ENCODE data around the gene KAT8. TPM values are rescaled to one million over a fixed set of nuclear protein-coding genes. Genes with fewer than 3 reads are reported as not detected.

KAT8 gene
- polyA plus RNA-seq, 3 donors = 34.5 to 136 (median 42.0) TPM

- Histone ChIP-seq H3K79me2 (ENCODE audit: insufficient read depth, low read length) (no peaks in the 10 kb centered on the region), H3K9ac (ENCODE audit: insufficient read depth, low read length, poor library complexity, severe bottlenecking) (no peak overlapping the region), H4K20me1 (ENCODE audit: insufficient read depth, low read length) (no peaks in the 10 kb centered on the region), H3K4me2 (replicated peaks; ENCODE audit: extremely low read depth, low read length, poor library complexity, severe bottlenecking) (no peak overlapping the region), H2AFZ (ENCODE audit: insufficient read depth, low read depth, low read length, poor library complexity, severe bottlenecking) (no peak overlapping the region), H3K27me3 (ENCODE audit: control insufficient read depth in 2 of 2, insufficient read depth in 2 of 2, low read length in 2 of 2) (no peaks in the 10 kb centered on the region), H3K36me3 (replicated peaks in 1 of 2; ENCODE audit: control insufficient read depth in 1 of 2, insufficient read depth in 2 of 2, low read length in 2 of 2) (no peaks in the 10 kb centered on the region), H3K9me3 (replicated peaks in 1 of 2; ENCODE audit: control insufficient read depth in 1 of 2, insufficient read depth in 1 of 2, low read length in 2 of 2) (no peaks in the 10 kb centered on the region), H3K4me1 (ENCODE audit: control insufficient read depth in 1 of 2, insufficient read depth in 2 of 2, low read length in 2 of 2) (peaks cover 52 to 65% of the 10 kb centered on the region in 2 donors), H3K4me3 (replicated peaks in 1 of 3; ENCODE audit: low read depth in 2 of 3, low read length in 3 of 3) (no peak overlapping the region), H3K27ac (ENCODE audit: low read depth in 1 of 2, low read length in 2 of 2) (no peak overlapping the region)
- Mint-ChIP-seq H3K27ac (peak overlapping the region in 1 of 7 donors; percentile 43), H3K4me3 (no peak overlapping the region), H3K27me3 (ENCODE audit: low read depth in 3 of 3) (peaks cover 2 to 3% (median 2%) of the 10 kb centered on the region in 3 donors), H3K36me3 (no peaks in the 10 kb centered on the region), H3K9me3 (peaks cover 0 to 5% (median 0%) of the 10 kb centered on the region in 7 donors), H3K4me1 (peaks cover 54% of the 10 kb centered on the region)
- TF ChIP-seq CTCF (IDR thresholded peaks at IDR 0.05) = no peak
- intact Hi-C loops (cut with micrococcal nuclease) = loop anchor here (10.0 kb wide), 2 partner anchors 51 to 151 kb away; partner anchors contain the start of gene VKORC1 (in 1 of the 2)
- no peak for DNase-seq
- 96% methylated on average over 4 of the region's 12 CpGs for WGBS (ENCODE audit: insufficient coverage)
Measured at GRCh38 chr16:31145398-31145990, 28.0 kb downstream of the KAT8 start.

DNA sequence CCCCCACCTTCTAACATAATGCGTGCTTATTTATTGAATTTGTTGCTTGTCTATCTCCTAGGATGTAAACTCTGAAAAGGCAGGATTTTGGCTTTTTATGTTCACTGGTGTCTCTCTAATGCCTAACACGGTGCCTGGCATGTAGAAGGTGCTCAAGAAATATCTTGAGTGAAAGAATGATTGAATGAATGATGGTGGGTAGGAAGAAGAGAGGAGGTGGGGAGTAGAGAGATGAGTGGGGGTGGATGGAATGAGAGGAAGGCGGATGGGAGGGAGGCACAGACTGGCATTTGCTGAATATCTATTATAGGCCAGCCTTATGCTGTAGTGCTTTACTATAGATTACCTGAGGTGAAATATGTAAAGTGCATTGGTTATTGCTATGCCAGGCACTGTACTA is 30.1 kb downstream of the KAT8 start:
- WGBS (ENCODE audit: insufficient coverage) = 96% methylated on average over 2 of the region's 3 CpGs
- peaks cover 2 to 5% (median 2%) of the 10 kb centered on the region in 3 donors for H3K27me3 Mint-ChIP-seq (ENCODE audit: low read depth in 3 of 3)
- no peaks in the 10 kb centered on the region for H3K79me2 ChIP-seq (ENCODE audit: insufficient read depth, low read length)
- no peaks in the 10 kb centered on the region for H3K27me3 ChIP-seq (ENCODE audit: control insufficient read depth in 2 of 2, insufficient read depth in 2 of 2, low read length in 2 of 2)
- no peak overlapping the region for H3K9ac ChIP-seq (ENCODE audit: insufficient read depth, low read length, poor library complexity, severe bottlenecking)
- peaks cover 53% of the 10 kb centered on the region for H3K4me1 Mint-ChIP-seq
- H3K4me1 ChIP-seq (ENCODE audit: control insufficient read depth in 1 of 2, insufficient read depth in 2 of 2, low read length in 2 of 2) = peaks cover 54 to 62% of the 10 kb centered on the region in 2 donors
- no peaks in the 10 kb centered on the region for H3K9me3 ChIP-seq (replicated peaks in 1 of 2; ENCODE audit: control insufficient read depth in 1 of 2, insufficient read depth in 1 of 2, low read length in 2 of 2)
- H2AFZ ChIP-seq (ENCODE audit: insufficient read depth, low read depth, low read length, poor library complexity, severe bottlenecking) = no peak overlapping the region
- H3K27ac Mint-ChIP-seq = no peak overlapping the region
- H4K20me1 ChIP-seq (ENCODE audit: insufficient read depth, low read length) = no peaks in the 10 kb centered on the region
- TF ChIP-seq CTCF (IDR thresholded peaks at IDR 0.05) = no peak
- H3K9me3 Mint-ChIP-seq = peaks cover 0 to 8% (median 0%) of the 10 kb centered on the region in 7 donors
- no peak overlapping the region for H3K27ac ChIP-seq (ENCODE audit: low read depth in 1 of 2, low read length in 2 of 2)
- no peaks in the 10 kb centered on the region for H3K36me3 ChIP-seq (replicated peaks in 1 of 2; ENCODE audit: control insufficient read depth in 1 of 2, insufficient read depth in 2 of 2, low read length in 2 of 2)
- H3K4me3 ChIP-seq (replicated peaks in 1 of 3; ENCODE audit: low read depth in 2 of 3, low read length in 3 of 3) = no peak overlapping the region
- H3K36me3 Mint-ChIP-seq = no peaks in the 10 kb centered on the region
- no peak for DNase-seq
- H3K4me3 Mint-ChIP-seq = no peak overlapping the region
- no peak overlapping the region for H3K4me2 ChIP-seq (replicated peaks; ENCODE audit: extremely low read depth, low read length, poor library complexity, severe bottlenecking)
- intact Hi-C loops (cut with micrococcal nuclease) = loop anchor here (10.0 kb wide), 2 partner anchors 53 to 153 kb away; partner anchors contain the start of gene VKORC1 (in 1 of the 2)
